ENCODE results near the gene TCTN1. TPM values are rescaled to one million over a fixed set of nuclear protein-coding genes. Genes with fewer than 3 reads are reported as not detected.

The TCTN1 gene
- total and polyA plus RNA-seq, 2 of the 8 experiments (the other 6 are each of a cell fraction or from before 2014, with no cell fraction given) = 14.7 to 16.4 TPM

DNA sequence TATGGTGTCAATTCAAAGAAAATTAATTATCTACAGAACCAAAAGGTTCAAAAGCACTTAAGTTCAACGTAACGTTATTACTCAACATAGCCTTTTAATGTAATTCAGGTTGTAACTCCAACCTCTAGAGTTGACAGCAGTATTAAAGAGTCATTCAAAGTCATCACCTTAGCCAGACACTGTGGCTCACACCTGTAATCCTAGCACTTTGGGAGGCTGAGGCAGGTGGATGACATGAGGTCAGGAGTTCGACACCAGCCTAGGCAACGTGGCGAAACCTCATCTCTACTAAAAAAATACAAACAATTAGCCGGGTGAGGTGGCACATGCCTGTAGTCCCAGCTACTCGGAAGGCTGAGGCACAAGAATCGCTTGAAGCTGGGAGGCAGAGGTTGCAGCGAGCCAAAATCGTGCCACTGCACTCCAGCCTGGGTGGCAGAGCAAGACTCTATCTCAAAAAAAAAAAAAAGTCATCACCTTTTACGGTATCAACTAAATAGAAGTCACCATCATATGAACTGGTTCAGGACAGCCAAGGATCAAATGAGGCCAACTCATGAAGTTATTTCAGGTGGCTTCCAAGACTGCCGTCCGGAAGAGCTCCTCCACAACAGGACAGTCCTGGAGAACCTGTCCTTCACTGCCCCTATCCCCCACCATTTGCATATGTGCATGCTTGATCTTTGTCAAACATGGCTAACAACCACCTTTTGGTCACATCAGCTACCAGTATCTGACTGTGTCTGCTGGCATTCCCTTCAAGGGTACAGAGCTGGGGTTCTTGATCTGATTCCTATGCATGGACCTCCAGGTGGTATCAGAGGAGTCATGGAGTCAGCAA, 35.0 kb upstream of the TCTN1 start (continued):
- TF ChIP-seq, protein P1, sequence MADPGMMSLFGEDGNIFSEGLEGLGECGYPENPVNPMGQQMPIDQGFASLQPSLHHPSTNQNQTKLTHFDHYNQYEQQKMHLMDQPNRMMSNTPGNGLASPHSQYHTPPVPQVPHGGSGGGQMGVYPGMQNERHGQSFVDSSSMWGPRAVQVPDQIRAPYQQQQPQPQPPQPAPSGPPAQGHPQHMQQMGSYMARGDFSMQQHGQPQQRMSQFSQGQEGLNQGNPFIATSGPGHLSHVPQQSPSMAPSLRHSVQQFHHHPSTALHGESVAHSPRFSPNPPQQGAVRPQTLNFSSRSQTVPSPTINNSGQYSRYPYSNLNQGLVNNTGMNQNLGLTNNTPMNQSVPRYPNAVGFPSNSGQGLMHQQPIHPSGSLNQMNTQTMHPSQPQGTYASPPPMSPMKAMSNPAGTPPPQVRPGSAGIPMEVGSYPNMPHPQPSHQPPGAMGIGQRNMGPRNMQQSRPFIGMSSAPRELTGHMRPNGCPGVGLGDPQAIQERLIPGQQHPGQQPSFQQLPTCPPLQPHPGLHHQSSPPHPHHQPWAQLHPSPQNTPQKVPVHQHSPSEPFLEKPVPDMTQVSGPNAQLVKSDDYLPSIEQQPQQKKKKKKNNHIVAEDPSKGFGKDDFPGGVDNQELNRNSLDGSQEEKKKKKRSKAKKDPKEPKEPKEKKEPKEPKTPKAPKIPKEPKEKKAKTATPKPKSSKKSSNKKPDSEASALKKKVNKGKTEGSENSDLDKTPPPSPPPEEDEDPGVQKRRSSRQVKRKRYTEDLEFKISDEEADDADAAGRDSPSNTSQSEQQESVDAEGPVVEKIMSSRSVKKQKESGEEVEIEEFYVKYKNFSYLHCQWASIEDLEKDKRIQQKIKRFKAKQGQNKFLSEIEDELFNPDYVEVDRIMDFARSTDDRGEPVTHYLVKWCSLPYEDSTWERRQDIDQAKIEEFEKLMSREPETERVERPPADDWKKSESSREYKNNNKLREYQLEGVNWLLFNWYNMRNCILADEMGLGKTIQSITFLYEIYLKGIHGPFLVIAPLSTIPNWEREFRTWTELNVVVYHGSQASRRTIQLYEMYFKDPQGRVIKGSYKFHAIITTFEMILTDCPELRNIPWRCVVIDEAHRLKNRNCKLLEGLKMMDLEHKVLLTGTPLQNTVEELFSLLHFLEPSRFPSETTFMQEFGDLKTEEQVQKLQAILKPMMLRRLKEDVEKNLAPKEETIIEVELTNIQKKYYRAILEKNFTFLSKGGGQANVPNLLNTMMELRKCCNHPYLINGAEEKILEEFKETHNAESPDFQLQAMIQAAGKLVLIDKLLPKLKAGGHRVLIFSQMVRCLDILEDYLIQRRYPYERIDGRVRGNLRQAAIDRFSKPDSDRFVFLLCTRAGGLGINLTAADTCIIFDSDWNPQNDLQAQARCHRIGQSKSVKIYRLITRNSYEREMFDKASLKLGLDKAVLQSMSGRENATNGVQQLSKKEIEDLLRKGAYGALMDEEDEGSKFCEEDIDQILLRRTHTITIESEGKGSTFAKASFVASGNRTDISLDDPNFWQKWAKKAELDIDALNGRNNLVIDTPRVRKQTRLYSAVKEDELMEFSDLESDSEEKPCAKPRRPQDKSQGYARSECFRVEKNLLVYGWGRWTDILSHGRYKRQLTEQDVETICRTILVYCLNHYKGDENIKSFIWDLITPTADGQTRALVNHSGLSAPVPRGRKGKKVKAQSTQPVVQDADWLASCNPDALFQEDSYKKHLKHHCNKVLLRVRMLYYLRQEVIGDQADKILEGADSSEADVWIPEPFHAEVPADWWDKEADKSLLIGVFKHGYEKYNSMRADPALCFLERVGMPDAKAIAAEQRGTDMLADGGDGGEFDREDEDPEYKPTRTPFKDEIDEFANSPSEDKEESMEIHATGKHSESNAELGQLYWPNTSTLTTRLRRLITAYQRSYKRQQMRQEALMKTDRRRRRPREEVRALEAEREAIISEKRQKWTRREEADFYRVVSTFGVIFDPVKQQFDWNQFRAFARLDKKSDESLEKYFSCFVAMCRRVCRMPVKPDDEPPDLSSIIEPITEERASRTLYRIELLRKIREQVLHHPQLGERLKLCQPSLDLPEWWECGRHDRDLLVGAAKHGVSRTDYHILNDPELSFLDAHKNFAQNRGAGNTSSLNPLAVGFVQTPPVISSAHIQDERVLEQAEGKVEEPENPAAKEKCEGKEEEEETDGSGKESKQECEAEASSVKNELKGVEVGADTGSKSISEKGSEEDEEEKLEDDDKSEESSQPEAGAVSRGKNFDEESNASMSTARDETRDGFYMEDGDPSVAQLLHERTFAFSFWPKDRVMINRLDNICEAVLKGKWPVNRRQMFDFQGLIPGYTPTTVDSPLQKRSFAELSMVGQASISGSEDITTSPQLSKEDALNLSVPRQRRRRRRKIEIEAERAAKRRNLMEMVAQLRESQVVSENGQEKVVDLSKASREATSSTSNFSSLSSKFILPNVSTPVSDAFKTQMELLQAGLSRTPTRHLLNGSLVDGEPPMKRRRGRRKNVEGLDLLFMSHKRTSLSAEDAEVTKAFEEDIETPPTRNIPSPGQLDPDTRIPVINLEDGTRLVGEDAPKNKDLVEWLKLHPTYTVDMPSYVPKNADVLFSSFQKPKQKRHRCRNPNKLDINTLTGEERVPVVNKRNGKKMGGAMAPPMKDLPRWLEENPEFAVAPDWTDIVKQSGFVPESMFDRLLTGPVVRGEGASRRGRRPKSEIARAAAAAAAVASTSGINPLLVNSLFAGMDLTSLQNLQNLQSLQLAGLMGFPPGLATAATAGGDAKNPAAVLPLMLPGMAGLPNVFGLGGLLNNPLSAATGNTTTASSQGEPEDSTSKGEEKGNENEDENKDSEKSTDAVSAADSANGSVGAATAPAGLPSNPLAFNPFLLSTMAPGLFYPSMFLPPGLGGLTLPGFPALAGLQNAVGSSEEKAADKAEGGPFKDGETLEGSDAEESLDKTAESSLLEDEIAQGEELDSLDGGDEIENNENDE (IDR thresholded peaks at IDR 0.05; ENCODE audit: insufficient replicate concordance, low read length) = no peak
- TF ChIP-seq GABPA (IDR thresholded peaks at IDR 0.05; ENCODE audit: borderline replicate concordance, insufficient read depth, low read length) = no peak
- TF ChIP-seq TCF12 (IDR thresholded peaks at IDR 0.05; ENCODE audit: low read depth, low read length) = no peak
- no peak for TF ChIP-seq ZNF274 (IDR thresholded peaks at IDR 0.05; ENCODE audit: borderline replicate concordance, extremely low read depth, low read length)
- no peak for TF ChIP-seq EP300 (IDR thresholded peaks at IDR 0.05; ENCODE audit: borderline replicate concordance in 1 of 2, low read depth in 2 of 2, low read length in 2 of 2)
- TF ChIP-seq EGR1 (IDR thresholded peaks at IDR 0.05; ENCODE audit: borderline replicate concordance, low read depth, low read length) = no peak
- TF ChIP-seq JUND (IDR thresholded peaks at IDR 0.05; ENCODE audit: low read length) = no peak
- no peak for TF ChIP-seq RAD21 (IDR thresholded peaks at IDR 0.05 in 1 of 2, conservative IDR thresholded peaks at IDR 0.05 in 1 of 2; ENCODE audit: low read depth in 2 of 2, low read length in 2 of 2)

Data from H1 (cell line).